ENCODE measurements around the gene P3H1.
A peak's percentile ranks its signal among the peaks of the same experiment; 100 is the strongest.
"Not testable (repeated sequence)": the region's sequence is repeated elsewhere in the genome, so short reads cannot be mapped to it uniquely, and the experiment has no call there.

Gene P3H1

DNA sequence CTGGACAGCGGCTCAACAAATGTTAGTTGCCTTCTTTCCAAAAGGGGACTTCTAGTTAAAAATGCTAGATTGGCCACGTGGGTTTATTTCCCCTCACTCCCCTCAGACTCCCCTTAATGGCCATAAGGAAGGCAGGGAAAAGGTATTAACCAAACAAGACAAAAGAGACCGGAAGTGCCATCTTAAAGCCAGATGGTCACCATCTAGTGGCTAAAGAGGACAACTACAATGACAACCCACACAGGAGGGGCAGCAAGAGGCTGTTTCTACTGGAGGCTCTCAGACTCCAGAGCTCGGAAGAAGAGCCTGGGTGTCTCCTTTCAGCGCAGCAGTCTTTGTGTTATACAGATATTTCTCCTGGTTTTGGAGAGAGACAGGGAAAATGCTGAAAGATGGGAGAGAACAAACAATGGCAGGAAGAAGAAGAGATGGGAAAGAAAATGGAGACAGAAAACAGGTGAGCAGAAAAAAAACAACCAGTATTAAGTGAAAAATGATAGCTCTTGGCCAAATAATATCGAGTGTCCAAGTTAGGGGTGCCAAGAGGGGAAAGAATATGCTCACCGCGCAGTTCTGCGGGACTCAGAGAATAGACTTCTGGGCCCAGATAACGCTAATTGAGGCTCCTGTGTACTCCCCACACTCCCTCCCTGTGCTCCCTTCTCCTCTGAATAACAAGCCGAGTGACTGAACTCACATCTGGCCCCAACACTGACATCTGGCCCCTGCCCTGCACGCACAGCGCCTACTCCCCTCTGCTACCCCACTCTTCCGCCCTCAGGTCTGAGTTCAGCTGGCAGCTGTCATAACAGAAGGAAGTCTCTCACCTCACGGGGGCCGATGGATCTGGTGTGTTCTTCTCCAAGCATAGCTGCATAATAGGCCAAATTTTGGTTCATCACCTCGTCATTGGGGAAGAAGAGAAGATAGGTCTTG is 9.6 kb downstream of the P3H1 start:
- H3K36me3 ChIP-seq = peaks cover 59% of the 10 kb centered on the region
- H3K27ac ChIP-seq = no peak overlapping the region
- H3K9me3 ChIP-seq = no peaks in the 10 kb centered on the region
- no peaks in the 10 kb centered on the region for H3K27me3 ChIP-seq
- peaks cover 0 to 5% of the 10 kb centered on the region in 2 experiments for H3K4me1 ChIP-seq (ENCODE audit: control insufficient read depth in 1 of 2, insufficient read depth in 1 of 2, low read depth in 1 of 2, low read length in 1 of 2)
- H3K4me3 ChIP-seq (ENCODE audit: low read depth in 1 of 2, low read length in 1 of 2) = no peak overlapping the region
- TF ChIP-seq, protein P1, sequence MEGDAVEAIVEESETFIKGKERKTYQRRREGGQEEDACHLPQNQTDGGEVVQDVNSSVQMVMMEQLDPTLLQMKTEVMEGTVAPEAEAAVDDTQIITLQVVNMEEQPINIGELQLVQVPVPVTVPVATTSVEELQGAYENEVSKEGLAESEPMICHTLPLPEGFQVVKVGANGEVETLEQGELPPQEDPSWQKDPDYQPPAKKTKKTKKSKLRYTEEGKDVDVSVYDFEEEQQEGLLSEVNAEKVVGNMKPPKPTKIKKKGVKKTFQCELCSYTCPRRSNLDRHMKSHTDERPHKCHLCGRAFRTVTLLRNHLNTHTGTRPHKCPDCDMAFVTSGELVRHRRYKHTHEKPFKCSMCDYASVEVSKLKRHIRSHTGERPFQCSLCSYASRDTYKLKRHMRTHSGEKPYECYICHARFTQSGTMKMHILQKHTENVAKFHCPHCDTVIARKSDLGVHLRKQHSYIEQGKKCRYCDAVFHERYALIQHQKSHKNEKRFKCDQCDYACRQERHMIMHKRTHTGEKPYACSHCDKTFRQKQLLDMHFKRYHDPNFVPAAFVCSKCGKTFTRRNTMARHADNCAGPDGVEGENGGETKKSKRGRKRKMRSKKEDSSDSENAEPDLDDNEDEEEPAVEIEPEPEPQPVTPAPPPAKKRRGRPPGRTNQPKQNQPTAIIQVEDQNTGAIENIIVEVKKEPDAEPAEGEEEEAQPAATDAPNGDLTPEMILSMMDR (IDR thresholded peaks at IDR 0.05) = peak; percentile 59

DNA sequence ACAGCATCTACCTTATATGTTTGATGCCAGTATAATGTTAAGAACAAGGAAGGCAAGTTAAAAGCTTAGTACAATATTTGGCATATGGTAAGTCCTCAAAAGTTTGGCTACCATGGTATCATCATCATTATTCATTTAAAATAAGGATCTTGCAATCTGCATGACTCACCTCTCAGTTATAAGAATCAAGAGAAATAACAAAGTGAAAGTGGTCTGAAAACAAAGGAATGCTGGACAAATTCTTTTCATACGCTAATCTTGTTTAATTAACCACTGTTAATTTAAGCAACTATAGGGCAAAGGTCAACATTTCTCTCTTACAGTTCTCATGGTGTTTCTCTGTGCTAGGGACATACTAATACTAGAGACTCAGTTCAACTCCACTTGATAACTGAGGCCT is 13.8 kb downstream of the P3H1 start:
- TF ChIP-seq, protein P1 (IDR thresholded peaks at IDR 0.05) = no peak
- Histone ChIP-seq H3K27ac (no peak overlapping the region), H3K4me3 (ENCODE audit: low read depth in 1 of 2, low read length in 1 of 2) (no peak overlapping the region), H3K4me1 (ENCODE audit: control insufficient read depth in 1 of 2, insufficient read depth in 1 of 2, low read depth in 1 of 2, low read length in 1 of 2) (no peaks in the 10 kb centered on the region), H3K36me3 (peaks cover 83% of the 10 kb centered on the region), H3K27me3 (no peaks in the 10 kb centered on the region), H3K9me3 (no peaks in the 10 kb centered on the region)

DNA sequence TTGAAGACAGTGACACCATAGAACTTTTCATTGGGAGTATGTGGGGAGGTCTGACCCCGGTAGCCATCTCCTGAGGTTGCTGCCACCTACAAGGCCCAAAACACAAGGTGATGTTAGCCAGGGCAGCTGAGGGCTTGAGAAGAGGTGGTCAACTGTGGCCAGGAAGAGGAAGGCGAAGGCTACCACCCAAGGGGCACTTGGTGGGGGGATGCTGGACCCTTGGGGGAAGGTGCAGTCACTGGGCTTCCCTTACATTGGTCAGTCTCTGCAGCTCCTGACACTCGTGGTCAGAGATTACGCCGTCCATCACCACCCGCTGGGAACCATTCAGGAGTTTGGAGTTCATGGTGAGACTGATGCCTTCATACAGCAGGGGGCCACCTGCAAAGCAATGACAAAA is 14.5 kb downstream of the P3H1 start:
- H3K27ac ChIP-seq = no peak overlapping the region
- no peaks in the 10 kb centered on the region for H3K4me1 ChIP-seq (ENCODE audit: control insufficient read depth in 1 of 2, insufficient read depth in 1 of 2, low read depth in 1 of 2, low read length in 1 of 2)
- no peaks in the 10 kb centered on the region for H3K9me3 ChIP-seq
- H3K36me3 ChIP-seq = peaks cover 82% of the 10 kb centered on the region
- H3K27me3 ChIP-seq = no peaks in the 10 kb centered on the region
- H3K4me3 ChIP-seq (ENCODE audit: low read depth in 1 of 2, low read length in 1 of 2) = no peak overlapping the region
- TF ChIP-seq, protein P1 (IDR thresholded peaks at IDR 0.05) = no peak

DNA sequence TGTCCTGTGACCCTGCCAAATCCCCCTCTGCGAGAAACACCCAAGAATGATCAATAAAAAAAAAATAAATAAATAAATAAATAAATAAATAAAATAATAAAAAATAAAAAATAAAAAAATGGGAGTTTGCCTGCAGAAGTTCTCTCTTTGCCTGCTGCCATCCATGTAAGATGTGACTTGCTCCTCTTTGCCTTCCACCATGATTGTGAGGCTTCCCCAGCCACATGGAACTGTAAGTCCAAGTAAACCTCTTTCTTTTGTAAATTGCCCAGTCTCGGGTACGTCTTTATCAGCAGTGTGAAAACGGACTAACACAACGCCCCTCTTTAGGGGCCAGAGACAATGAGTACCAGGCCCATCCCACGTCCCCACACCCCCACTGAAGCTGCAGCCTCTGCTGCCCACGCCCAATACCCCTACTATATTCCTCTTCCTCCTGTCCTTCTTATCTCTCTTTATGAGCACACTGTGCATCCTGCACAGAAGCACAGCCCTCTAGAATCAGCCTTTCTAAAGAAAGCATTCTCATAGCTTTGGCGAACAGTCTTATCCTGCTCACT is 15.2 kb downstream of the P3H1 start:
- H3K27me3 ChIP-seq; H3K4me1 ChIP-seq (ENCODE audit: control insufficient read depth in 1 of 2, insufficient read depth in 1 of 2, low read depth in 1 of 2, low read length in 1 of 2); H3K9me3 ChIP-seq; H3K27ac ChIP-seq; H3K4me3 ChIP-seq (ENCODE audit: low read depth in 1 of 2, low read length in 1 of 2): not testable (repeated sequence)
- H3K36me3 ChIP-seq = peaks cover 87% of the 10 kb centered on the region

DNA sequence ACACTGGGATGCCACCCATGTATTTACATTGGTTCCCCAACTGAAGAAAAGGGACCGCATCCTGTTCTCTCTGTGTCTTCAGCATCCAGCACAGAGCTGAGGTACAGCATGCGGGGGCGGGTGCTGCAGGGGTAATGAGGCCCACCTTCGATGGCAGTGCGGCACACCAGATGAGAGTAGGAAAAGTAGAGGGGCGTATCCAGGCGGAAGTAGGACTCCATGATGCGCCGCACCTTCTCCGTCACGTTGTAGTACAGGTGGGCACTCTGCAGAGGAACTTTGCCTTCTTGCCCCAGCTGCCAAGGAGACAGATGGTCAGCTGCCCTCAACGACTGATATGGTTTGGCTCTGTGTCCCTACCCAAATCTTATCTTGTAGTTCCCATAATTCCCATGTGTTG is 16.8 kb downstream of the P3H1 start:
- Histone ChIP-seq H3K27me3 (no peaks in the 10 kb centered on the region), H3K9me3 (no peaks in the 10 kb centered on the region), H3K4me3 (ENCODE audit: low read depth in 1 of 2, low read length in 1 of 2) (no peak overlapping the region), H3K27ac (no peak overlapping the region), H3K4me1 (ENCODE audit: control insufficient read depth in 1 of 2, insufficient read depth in 1 of 2, low read depth in 1 of 2, low read length in 1 of 2) (no peaks in the 10 kb centered on the region), H3K36me3 (peaks cover 83% of the 10 kb centered on the region)
- TF ChIP-seq, protein P1 (IDR thresholded peaks at IDR 0.05) = no peak

Measured in neutrophil (primary cell).